Measurements from ENCODE around the gene CDK6.

CDK6 gene

DNA sequence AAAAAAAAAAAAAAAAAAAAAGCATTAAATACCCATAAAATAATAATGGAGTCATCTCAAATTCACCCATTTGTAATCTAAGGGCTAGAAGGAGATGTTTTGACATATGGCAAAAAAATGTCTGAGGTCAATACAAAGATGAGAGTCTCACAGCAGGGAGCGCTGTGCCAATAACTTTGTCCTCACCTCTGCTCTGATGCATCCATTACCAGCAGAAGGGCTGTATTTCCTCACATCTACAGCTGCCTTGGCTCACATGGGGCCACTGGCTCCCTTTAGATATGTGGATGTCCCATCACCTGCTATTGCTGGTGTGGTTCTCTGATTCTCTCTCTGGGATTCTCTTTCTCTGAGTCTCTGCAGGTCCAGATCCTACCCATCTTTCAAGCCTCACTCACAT, 155.9 kb downstream of the CDK6 start:
- DNase-seq (ENCODE audit: low read depth in 2 of 2) = no peak

DNA sequence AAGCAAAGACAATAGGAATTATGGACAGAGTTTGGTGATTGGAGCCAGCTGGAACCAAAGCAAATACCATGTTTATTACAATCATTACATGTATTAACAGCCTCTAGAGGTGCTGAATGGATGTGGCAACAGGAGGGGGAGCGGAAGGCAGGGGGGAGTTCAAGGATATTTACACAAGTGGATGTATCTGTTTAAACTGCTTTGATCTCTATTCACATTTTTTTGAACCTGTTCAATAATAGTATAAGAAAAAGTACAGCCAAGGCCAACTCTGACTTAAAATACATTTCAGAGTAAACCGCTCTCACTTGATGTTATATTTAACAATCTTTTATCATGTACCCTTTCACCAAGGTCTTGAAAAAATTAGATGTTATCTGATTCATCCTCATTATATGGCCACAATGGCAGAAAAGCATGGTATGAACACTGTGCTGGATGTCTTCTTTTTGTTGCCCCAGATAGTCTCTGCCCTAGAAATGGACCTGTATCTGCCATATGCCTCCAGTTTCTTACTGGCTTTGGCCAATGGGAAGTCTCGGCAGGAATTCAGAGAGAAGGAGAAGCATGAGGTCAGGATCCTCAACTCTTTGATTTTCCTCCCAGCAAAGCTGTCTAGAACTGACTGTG, 158.0 kb downstream of the CDK6 start:
- DNase-seq (ENCODE audit: low read depth in 2 of 2) = no peak

DNA sequence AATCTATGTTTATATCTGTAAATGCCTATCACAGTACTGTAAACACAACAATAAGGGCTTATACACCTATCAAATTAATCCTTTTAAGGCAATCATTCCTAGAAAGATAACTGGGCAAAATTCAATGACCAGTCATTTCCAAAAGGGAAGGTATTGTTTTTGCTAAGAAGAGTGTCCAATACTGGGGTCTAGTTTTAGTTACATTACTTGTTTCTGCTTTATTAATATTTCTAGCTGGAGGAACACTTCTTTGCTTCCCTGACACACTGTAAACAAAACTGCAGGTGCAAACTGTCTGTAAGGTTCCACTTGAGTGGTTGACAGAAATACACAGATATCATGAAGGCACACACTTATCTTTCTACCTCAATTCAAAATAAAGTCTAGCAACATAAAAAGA, 162.0 kb downstream of the CDK6 start:
- DNase-seq (ENCODE audit: low read depth in 2 of 2) = no peak

GRCh38 chr7:92671505-92672169, 164.7 kb downstream of the CDK6 start:
- no peak for DNase-seq (ENCODE audit: low read depth in 2 of 2)

- DNase-seq (ENCODE audit: low read depth in 2 of 2) = no peak
These were observed 166.0 kb downstream of the CDK6 start for GRCh38 chr7:92670204-92670851.

GRCh38 chr7:92669616-92670165, 166.7 kb downstream of the CDK6 start:
- no peak for DNase-seq (ENCODE audit: low read depth in 2 of 2)

- DNase-seq (ENCODE audit: low read depth in 2 of 2) = no peak
These were observed 167.8 kb downstream of the CDK6 start for GRCh38 chr7:92668564-92668963.

DNA sequence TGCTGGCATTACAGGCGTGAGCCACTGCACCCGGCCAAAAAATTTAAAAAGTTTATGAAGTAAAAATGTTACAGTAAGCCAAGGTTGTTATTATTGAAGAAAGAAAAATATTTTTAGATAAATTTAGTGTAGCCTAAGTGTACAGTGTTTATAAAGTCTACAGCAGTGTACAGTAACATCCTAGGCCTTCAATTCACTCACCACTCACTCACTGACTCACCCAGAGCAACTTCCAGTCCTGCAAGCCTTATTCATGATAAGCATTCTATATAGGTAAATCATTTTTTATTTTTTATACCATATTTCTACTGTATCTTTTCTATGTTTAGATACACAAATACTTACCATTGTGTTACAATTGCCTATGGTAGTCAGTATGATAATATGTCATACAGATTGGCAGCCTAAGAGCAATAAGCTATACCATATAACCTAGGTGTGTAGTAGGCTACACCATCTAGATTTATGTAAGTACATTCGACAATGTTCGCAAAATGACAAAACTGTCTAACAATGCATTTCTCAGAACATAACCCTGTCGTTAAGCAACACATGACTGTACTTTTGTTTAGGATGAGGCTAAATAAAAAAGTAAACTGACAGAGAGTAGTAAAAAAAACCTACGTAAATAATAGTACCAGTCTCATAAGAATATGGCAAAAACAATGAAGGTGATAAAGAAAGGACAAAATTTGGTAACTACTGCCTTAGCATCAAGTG, 168.4 kb downstream of the CDK6 start:
- DNase-seq (ENCODE audit: low read depth in 2 of 2) = no peak

- no peak for DNase-seq (ENCODE audit: low read depth in 2 of 2)
These were observed 170.4 kb downstream of the CDK6 start for GRCh38 chr7:92665926-92666325.

DNA sequence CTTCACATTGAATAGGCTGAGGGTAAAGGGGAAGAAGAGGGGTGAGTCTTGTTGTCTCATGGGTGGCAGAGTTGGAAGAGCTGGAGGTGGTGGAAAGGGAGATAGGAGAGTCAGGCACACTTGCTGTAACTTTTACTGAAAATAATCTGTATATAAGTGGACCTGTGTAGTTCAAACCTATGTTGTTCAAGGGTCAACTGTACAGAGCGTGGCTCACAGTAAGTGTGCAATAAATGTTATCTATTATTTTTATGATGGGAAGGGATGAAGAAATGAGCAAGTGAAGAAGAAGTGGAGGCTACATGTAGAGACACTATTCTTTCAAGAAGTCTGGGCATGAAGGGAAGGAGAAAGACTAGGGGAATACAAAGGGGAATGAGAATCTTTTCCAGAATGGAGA, 174.7 kb downstream of the CDK6 start:
- DNase-seq (ENCODE audit: low read depth in 2 of 2) = no peak

- no peak for DNase-seq (ENCODE audit: low read depth in 2 of 2)
These were observed 177.7 kb downstream of the CDK6 start for GRCh38 chr7:92658671-92659070.

DNA sequence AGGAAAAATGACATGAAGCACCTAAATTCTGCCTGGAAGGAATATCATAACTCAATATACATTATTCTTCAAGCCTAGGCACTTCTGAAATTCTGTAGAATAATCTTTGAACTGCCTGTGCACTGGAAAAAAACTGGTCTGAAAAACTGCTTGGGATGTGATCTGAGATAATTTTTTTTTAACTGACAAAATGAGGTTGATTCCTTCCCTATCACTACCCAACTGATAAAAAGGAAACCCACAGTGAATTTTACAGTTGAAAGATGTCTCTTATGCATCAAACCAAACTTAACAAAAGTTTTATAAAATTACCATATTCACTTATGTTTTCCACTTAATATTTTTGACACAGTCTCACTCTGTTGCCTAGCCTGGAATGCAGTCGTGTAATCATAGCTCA, 179.0 kb downstream of the CDK6 start:
- DNase-seq (ENCODE audit: low read depth in 2 of 2) = no peak

DNA sequence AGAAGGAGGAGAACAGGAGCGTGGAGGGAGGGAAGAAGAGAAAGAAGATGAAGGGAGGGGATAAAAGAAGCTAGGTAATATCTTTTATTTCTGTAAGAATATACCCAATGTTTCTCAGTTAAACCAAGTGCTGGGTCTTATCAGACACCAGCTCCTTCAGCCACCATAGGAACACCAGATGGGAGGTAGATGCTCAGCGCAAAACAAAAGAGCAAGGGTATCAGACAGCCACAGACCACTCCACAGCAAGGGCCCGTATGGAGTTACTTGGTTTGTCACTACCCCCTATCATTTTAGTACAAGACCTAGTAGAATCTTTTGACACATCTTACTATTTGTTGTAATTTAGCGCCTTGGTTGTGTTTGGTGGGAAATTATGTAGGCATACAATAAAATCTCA, 180.3 kb downstream of the CDK6 start:
- no peak for DNase-seq (ENCODE audit: low read depth in 2 of 2)

GRCh38 chr7:92655346-92655884, 181.0 kb downstream of the CDK6 start:
- DNase-seq (ENCODE audit: low read depth in 2 of 2) = no peak

- DNase-seq (ENCODE audit: low read depth in 2 of 2) = no peak
These were observed 183.2 kb downstream of the CDK6 start for GRCh38 chr7:92653136-92653535.

DNA sequence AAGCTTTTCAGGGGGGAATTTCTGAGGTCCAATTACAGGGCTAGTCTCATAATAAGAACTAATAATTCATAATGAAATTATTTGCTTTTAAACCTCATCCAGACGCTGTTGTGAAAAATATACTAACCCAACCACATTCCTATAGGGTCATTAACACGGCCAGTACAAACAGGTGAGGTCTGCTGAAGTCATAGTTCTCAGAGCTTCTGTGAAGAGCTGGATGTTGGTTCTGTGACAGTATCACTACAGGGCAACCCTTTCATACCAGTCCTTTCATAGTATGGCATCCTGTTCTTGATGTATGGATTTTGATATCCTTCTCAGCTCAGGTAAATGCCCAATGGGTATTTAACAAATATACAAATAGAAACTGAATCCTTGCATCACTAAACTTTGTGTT, 183.8 kb downstream of the CDK6 start:
- DNase-seq (ENCODE audit: low read depth in 2 of 2) = no peak

DNA sequence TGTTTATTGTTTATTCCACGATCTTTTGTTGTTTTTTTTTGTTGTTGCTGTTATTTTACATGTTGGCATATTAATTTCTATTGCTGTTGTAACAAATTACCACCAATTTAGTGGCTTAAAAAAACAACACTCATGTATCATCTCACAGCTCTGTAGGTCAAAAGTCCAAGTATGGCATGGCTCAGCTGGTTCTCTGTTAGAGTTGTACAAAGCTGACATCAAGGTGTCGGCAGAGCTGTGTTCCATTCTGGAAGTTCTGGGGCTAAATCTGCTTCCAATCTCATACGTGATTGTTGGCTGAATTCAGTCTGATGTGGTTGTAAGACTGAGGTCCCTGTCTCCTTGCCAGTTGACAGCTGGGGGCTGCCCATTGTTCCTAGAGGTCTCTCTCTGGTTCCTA, 186.0 kb downstream of the CDK6 start:
- DNase-seq (ENCODE audit: low read depth in 2 of 2) = no peak

GRCh38 chr7:92648067-92648466, 188.3 kb downstream of the CDK6 start:
- DNase-seq (ENCODE audit: low read depth in 2 of 2) = no peak

DNA sequence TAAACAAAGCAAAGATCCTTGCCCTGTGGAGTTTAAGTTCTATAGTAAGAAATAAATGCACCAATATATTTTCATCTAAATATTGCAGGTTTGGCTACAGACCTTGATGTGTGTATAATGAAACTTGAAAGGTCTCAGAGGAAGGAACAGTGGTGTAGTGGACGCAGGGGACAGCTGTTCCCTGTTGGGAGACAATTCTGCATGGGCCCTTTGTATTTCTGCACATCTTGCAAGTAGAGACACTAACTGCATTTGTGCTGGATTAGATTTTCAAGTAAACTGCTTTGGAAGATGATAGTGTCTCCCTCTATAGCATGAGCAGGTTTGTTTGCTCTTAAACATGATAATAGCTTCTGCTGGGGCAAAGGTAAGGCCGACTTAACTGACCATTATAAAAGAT, 188.7 kb downstream of the CDK6 start:
- no peak for DNase-seq (ENCODE audit: low read depth in 2 of 2)

GRCh38 chr7:92647011-92647625, 189.3 kb downstream of the CDK6 start:
- DNase-seq (ENCODE audit: low read depth in 2 of 2) = no peak
